Measurements from ENCODE around the gene TXNDC9. TPM values are rescaled to one million over a fixed set of nuclear protein-coding genes. Genes with fewer than 3 reads are reported as not detected.
"Not testable (repeated sequence)": the region's sequence is repeated elsewhere in the genome, so short reads cannot be mapped to it uniquely, and the experiment has no call there.

Gene TXNDC9
- total RNA-seq, 1 donor from 2014 or later = 54.8 TPM

DNA sequence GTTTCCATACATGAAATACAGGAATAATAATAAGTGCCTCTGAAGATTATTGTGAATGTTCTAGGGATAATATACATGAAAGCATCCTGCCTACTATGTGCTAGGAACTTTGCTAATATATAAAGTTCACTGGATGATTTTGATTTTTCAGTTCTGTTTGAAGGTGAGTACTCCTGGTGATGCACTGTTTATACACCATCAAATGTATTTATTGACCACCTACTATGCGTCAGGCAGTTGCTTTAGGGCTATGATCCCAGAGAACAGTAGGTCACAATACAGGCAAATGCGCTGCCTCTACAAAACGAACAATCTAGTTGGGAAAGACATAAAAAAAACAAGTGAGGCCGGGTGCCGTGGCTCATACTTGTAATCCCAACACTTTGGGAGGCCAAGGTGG, 10.7 kb downstream of the TXNDC9 start:
- no peak for DNase-seq (ENCODE audit: low read depth in 2 of 2)

DNA sequence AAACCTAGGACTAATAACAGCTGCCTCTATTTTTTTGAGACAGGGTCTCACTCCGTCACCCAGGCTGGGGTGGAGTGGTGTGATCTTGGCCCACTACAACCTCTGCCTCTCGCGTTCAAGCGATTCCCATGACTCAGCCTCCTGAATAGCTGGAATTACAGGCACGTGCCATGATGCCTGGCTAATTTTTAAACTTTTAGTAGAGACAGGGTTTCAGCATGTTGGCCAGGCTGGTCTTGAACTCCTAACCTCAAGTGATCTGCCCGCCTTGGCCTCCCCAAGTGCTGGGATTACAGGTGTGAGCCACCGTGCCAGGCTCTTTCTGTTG, 18.3 kb downstream of the TXNDC9 start:
- not testable (repeated sequence) for DNase-seq (ENCODE audit: low read depth in 2 of 2)

DNA sequence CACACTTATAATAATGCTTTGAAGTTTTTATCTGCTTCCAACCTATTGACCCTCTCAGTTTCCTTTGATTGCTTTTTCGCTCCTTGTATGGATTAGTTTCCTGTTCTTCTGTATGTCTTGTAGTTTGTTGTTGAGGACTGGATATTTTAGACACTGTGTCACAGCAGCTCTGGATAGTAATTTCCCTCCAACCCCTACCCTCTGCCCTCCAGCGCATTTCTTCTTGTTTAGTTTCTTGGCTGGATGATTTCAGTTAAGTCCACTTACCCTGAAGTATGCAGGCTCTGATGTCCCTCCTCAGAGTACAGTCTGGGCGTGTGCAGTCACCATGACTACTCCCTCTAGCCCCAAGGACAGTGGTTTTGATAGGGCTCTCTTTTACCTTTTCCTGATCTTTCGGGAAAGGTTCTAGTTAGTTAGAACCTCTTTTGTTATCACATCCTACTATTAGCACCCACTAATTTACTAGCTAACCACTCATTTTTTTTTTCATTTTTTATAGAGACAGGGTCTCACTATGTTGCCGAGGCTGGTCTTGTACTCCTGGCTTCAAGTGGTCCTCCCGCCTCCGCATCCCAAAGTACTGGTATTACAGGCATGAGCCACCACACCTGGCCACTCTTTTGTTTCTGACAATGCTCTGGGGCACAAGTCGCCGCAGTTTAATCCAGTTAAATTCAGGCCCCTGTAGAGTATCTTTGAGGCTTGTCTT, 18.8 kb downstream of the TXNDC9 start:
- DNase-seq (ENCODE audit: low read depth in 2 of 2) = no peak

DNA sequence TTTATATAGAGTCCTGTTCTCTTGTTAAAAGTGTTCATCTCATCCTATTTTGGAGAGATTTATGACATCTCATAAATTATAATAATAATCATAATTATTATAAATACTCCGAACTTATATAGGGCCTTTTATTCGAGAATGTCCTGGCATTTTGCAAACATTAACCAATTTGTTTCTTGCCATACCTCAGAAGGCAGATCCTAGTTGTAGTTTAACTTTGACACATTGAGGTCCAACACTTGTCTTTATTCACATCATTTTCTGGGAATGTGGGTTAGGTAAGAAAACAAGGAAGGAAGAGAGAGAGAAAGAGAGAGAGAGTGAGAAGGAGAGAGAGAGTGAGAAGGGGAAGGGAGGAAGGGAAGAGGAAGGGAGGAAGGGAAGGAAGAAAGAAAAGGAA, 35.0 kb downstream of the TXNDC9 start, which contains the start of gene LYG1:
Gene LYG1 (minus strand): TSS at position 101 of the 400 bp plus-strand sequence. CDS start 5,527 bp downstream, outside the sequence.
- DNase-seq (ENCODE audit: low read depth in 2 of 2) = not testable (repeated sequence)

DNA sequence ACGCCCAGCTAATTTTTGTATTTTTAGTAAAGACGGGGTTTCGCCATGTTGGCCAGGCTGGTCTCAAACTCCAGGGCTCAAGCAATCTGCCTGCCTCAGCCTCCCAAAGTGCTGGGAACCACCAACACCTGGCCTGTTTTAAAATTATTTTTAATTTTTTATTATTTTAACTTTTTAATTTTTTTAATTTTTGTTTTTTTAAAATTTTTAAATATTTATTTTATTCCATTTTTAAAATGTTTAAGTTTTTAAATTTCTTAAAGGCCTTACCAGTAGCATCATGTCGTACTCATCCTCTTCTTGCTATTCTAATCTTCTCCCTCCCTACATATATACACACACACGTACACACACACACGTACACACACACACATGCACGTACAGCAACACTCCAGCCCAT, 36.6 kb downstream of the TXNDC9 start:
- DNase-seq (ENCODE audit: low read depth in 2 of 2) = no peak

DNA sequence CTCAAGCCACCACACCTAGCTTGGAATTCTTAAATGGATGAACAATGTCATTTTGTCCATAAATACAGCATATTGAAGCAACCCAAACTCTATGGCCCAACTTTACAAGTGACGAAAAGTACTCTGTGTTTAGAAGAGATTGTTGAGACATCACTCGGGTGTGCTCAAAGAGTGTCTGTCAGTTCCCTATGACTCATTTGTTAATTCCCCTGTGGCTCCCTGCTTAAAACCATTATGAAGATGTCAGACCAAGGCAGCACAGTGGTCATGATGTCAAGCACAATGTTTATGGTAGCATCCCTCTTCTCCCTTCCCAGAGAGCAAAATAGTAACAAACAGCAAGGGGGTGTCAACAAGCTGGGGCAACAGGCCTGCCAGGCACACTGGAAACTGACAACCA, 38.1 kb downstream of the TXNDC9 start:
- DNase-seq (ENCODE audit: low read depth in 2 of 2) = no peak

DNA sequence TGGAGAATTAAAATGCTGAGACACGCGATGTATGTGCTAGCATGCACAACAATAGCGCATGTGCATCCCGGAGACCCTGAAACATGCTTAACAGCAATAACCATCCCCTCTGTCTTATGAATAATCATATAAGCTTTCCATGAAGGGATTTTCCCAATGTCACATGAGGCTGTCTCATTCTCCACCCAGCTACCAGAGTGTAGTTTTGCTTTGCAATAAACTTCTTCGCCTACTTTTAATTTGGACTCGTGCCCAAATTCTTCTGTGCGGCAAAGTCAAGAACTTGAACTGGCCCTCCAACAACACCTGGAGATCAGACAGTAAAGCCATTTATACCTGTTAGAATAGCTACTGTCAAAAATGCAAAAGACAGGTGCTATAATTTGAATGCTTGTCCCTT, 50.6 kb downstream of the TXNDC9 start:
- no peak for DNase-seq (ENCODE audit: low read depth in 2 of 2)

DNA sequence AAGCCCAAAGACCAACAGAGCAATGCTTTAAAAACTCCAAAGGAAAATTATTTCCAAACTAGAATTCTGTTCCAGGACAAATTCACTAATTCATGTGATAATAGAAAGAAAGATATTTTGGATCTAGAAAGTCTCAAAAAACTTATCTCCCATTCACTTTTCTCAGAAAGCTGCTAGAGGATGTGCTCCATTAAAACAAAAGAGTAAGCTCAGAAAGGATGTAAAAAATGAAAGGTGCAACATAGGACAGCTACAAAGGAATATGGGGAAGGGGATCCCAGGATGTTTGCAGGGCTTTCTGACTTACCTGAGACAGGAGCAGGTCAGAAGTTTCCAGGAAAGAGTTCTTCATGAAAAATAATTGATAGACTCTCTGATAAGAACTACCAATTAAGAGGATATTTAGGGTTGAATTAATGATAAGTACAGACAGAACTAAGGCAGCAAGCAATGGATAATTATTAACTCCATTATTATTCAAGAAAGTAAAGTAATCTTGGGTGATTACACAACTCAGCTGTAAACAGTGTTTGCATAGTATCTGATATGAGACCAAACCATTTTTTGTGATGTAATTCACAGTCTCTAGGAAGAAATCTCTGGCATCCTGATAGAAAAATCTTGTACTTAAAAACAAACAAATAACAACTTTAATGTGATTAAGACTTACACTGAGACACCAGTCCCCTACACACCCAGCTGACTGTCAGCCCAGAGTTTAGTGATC, 56.0 kb downstream of the TXNDC9 start:
- no peak for DNase-seq (ENCODE audit: low read depth in 2 of 2)

DNA sequence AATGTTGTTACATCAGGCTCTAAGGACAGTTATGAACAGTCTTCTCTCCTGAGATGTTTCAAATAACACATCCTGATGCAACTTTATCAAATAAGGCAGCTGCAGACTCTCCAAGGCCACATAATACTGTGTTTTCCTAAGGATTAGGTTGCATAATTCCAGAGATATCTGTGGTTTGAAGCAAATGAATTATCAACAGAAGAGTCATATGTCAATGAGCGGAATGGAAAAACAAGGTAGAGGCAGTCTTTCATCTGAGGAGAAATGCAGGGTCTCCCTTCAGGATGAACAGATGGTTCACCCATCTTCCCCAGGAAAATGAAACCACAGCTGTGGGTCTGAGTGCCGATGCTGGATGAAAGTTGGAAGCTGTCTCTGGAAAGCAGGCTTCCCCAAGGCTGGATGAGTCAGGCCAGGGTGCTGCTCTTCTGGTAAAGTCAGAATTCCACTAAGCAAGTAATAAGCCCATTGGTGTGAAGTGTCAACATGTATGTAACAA, 57.3 kb downstream of the TXNDC9 start:
- no peak for DNase-seq (ENCODE audit: low read depth in 2 of 2)

DNA sequence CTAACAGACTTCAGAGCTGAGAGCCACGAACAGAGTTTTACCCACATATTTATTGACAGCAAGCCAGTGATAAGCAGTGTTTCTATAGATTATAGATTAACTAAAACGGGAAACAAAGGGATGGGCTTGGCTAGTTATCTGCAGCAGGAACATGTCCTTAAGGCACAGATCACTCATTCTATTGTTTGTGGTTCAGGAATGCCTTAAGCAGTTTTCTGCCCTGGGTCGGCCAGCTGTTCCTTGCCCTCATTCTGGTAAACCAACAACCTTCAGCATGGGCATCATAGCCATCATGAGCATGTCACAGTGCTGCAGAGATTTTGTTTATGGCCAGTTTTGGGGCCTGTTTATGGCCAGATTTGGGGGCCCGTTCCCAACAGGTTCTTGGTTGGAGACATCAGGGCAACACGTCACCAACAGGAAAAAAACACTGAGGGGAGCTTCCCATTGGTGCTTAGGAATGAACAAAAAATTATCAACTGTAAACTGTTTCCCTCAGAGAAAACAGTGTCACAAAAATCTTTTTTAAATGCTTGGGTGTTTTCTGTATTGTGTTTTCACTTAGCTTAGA, 57.9 kb downstream of the TXNDC9 start:
- DNase-seq (ENCODE audit: low read depth in 2 of 2) = not testable (repeated sequence)

DNA sequence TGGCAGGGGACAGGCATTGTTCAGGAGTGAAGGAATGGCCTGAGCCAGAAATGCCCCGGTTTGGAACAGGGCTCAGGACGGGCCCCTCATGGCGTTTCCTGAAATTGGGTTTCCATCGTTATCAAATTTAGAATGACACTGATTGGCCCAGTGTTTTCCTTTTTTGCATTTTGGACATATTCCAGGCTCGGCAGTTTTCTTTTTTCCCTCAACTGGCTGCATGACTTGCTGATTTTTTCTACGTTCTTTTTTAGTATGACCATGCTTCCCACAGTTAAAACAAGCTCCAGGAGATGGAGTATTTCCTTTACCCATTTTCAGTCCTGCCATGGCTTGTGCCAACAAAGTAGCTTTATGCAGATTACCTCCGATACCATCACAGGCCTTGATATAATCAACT, 60.3 kb downstream of the TXNDC9 start:
- DNase-seq (ENCODE audit: low read depth in 2 of 2) = no peak

Other genes with a start within 250 kb of the TXNDC9 start
- gene C2orf15, start 194.6 kb downstream of the TXNDC9 start, total RNA-seq = 0.20 and 0.22 TPM in 2 replicates
- 0.44 and 1.4 TPM in 2 replicates for gene TSGA10, start 181.4 kb downstream of the TXNDC9 start, total RNA-seq
- gene LIPT1, start 181.4 kb downstream of the TXNDC9 start, total RNA-seq = 3.3 and 4.8 TPM in 2 replicates
- 16.6 and 18.5 TPM in 2 replicates for gene MITD1, start 155.3 kb downstream of the TXNDC9 start, total RNA-seq
- 24.6 and 27.7 TPM in 2 replicates for gene MRPL30, start 155.1 kb downstream of the TXNDC9 start, total RNA-seq
- gene LYG2, start 80.7 kb downstream of the TXNDC9 start, total RNA-seq = not detected in 2 replicates
- 0.22 and 0.40 TPM in 2 replicates for gene LYG1, start 35.1 kb downstream of the TXNDC9 start, total RNA-seq
- 12.7 and 14.6 TPM in 2 replicates for gene EIF5B, start 1.1 kb upstream of the TXNDC9 start, total RNA-seq
- gene REV1, start 153.7 kb upstream of the TXNDC9 start, total RNA-seq = 20.7 and 33.3 TPM in 2 replicates